ENCODE data around the gene APC2. TPM values are rescaled to one million over a fixed set of nuclear protein-coding genes. Genes with fewer than 3 reads are reported as not detected.
"Not testable (repeated sequence)": the region's sequence is repeated elsewhere in the genome, so short reads cannot be mapped to it uniquely, and the experiment has no call there.

APC2 gene
- total and polyA plus RNA-seq, 5 donors from 2014 or later: 0.06 to 0.25 (median 0.07) TPM; not detected in 2

DNA sequence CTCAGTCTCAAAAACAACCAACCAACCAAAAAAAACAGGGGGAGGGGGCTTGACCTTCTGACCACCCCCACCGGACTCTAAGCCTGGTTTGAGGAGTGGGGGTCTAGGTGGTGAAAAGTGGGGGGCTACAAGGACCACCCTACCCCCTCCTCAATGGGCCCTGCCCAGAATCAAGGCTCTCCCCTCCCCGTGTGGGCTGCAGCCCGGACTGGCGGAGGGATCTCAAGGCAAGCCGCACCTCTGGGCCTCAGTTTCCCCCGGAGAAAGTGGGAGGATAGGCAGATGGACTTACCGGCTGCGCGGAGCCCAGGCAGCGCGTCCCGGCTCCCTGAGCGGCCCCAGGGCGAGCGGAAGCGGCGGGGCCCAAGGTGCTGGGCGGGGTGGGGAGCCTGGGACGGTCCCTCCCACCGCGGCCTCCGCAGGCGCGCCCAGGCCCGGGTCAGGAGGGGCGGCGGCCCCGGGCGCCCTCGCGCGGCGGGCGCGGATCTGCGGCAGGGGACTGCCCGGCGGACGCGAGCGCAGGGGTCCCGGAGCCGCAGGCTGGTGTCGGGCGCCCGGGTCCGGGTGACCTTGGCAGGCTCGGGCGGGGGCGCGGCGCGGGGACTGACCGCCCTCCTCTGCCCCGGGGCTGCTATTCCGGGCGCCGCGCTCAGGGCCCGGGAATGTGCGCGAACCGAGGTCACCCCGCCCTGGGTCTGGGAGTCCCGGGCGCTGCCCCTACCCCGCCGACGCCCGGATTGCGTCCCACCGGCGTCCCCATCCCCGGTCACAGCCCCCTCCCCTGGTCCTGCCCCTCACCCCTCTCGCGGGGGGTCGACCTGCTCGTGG, 63.0 kb downstream of the APC2 start, which contains the start of gene ADAMTSL5:
TSS of gene ADAMTSL5 (minus strand) at position 349 of the 828 bp plus-strand sequence. CDS start 2,076 bp downstream, outside the sequence.
- peak; percentile 44 to 85 (median 57) for DNase-seq
- Histone ChIP-seq H3K4me3 (ENCODE audit: low read depth, low read length) (no peak within 1 kb of the TSS), H3K4me1 (ENCODE audit: control insufficient read depth, insufficient read depth, low read length, poor library complexity, severe bottlenecking) (peaks cover 19% of the 10 kb centered on the region), H3K36me3 (ENCODE audit: control insufficient read depth, insufficient read depth, low read length) (no peaks in the 10 kb centered on the region), H3K27ac (ENCODE audit: insufficient read depth, low read length, poor library complexity, severe bottlenecking) (peak within 1 kb of the TSS; percentile 33), H3K27me3 (ENCODE audit: control insufficient read depth, insufficient read depth, low read length) (no peaks in the 10 kb centered on the region), H3K9me3 (ENCODE audit: control insufficient read depth in 2 of 2, low read length in 2 of 2) (no peaks in the 10 kb centered on the region)
- Mint-ChIP-seq H3K27ac (peak within 1 kb of the TSS in 2 of 3 donors; percentile 14 to 36), H3K4me1 (peaks cover 0 to 24% (median 4%) of the 10 kb centered on the region in 4 donors), H3K4me3 (peak within 1 kb of the TSS in 3 of 4 donors; percentile 69 to 76 (median 72)), H3K27me3 (peaks cover 20% of the 10 kb centered on the region), H3K36me3 (no peaks in the 10 kb centered on the region), H3K9me3 (peaks cover 0 to 1% (median 0%) of the 10 kb centered on the region in 7 donors)
- ATAC-seq (ENCODE audit: low read depth in 2 of 2): peak; percentile 80 to 84

DNA sequence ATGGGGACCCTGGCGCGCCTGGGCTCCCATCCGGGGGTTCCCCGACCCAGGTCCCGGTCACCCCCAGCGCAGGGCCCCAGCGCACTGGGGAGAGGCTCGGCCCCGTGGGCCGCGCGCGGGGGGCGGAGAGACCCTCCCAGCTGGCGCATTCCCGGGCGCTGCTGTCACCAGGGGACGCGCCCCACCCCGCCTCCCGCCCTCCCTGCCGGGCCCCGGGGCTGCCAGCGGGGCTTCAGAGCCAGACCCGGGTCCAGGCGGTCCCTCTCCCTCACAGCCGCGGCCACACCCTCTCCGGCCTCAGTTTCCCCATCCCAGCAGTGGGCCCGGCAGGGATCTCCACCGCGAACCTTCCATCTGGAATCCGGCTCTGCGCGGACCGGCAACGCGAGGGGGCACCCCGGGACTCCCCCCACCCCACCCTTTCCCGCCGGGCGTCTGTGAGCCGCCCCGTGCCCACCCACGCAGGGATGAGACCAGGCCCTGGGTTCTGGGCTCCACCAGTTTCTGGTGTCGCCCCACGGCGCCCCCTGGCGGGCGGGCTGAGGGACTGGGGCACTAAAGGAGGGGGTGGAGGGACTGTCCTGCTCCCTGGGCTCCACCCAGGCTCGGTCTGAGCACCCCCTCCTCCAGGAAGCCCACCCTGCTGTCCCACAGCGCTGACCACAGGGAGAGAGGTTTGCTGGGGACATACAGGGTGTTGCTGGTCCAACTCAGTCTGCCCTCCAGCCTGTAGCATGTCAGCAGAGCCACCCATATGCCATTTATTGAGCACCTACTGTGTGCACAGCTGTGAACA, 63.8 kb downstream of the APC2 start:
- Histone ChIP-seq H3K4me1 (ENCODE audit: control insufficient read depth, insufficient read depth, low read length, poor library complexity, severe bottlenecking) (peaks cover 17% of the 10 kb centered on the region), H3K36me3 (ENCODE audit: control insufficient read depth, insufficient read depth, low read length) (no peaks in the 10 kb centered on the region), H3K9me3 (ENCODE audit: control insufficient read depth in 2 of 2, low read length in 2 of 2) (no peaks in the 10 kb centered on the region), H3K27ac (ENCODE audit: insufficient read depth, low read length, poor library complexity, severe bottlenecking) (no peak overlapping the region), H3K4me3 (ENCODE audit: low read depth, low read length) (no peak overlapping the region), H3K27me3 (ENCODE audit: control insufficient read depth, insufficient read depth, low read length) (no peaks in the 10 kb centered on the region)
- Mint-ChIP-seq H3K36me3 (no peaks in the 10 kb centered on the region), H3K27me3 (peaks cover 16% of the 10 kb centered on the region), H3K4me1 (peaks cover 0 to 21% (median 3%) of the 10 kb centered on the region in 4 donors), H3K4me3 (no peak overlapping the region), H3K9me3 (peaks cover 0 to 1% (median 0%) of the 10 kb centered on the region in 7 donors), H3K27ac (no peak overlapping the region)
- DNase-seq (peak; percentile 51 to 71 (median 61)), ATAC-seq (ENCODE audit: low read depth in 2 of 2) (peak; percentile 38 to 51)

DNA sequence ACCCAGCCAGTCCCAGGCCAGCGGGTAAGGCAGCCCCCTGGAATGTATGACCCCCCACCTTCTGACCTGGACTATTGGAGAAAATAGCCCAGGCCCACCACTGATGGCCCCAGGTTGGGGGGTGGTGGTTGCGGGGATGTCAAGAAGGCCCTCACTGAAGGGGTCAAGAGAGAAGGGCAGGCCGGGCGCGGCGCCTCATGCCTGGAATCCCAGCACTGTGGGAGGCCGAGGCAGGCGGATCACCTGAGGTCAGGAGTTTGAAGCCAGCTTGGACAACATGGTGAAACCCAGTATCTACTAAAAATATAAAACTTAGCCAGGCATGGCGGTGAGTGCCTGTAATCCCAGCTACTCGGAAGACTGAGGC, 64.4 kb downstream of the APC2 start:
- H3K4me1 ChIP-seq (ENCODE audit: control insufficient read depth, insufficient read depth, low read length, poor library complexity, severe bottlenecking): peaks cover 17% of the 10 kb centered on the region
- peaks cover 13% of the 10 kb centered on the region for H3K27me3 Mint-ChIP-seq
- H3K27ac ChIP-seq (ENCODE audit: insufficient read depth, low read length, poor library complexity, severe bottlenecking): no peak overlapping the region
- H3K27ac Mint-ChIP-seq: no peak overlapping the region
- DNase-seq: no peak
- no peak overlapping the region for H3K4me3 Mint-ChIP-seq
- ATAC-seq (ENCODE audit: low read depth in 2 of 2): no peak
- no peak overlapping the region for H3K4me3 ChIP-seq (ENCODE audit: low read depth, low read length)
- peaks cover 0 to 21% (median 3%) of the 10 kb centered on the region in 4 donors for H3K4me1 Mint-ChIP-seq
- no peaks in the 10 kb centered on the region for H3K27me3 ChIP-seq (ENCODE audit: control insufficient read depth, insufficient read depth, low read length)
- H3K36me3 Mint-ChIP-seq: no peaks in the 10 kb centered on the region
- H3K9me3 Mint-ChIP-seq: peaks cover 0 to 1% (median 0%) of the 10 kb centered on the region in 7 donors
- H3K36me3 ChIP-seq (ENCODE audit: control insufficient read depth, insufficient read depth, low read length): no peaks in the 10 kb centered on the region
- no peaks in the 10 kb centered on the region for H3K9me3 ChIP-seq (ENCODE audit: control insufficient read depth in 2 of 2, low read length in 2 of 2)

DNA sequence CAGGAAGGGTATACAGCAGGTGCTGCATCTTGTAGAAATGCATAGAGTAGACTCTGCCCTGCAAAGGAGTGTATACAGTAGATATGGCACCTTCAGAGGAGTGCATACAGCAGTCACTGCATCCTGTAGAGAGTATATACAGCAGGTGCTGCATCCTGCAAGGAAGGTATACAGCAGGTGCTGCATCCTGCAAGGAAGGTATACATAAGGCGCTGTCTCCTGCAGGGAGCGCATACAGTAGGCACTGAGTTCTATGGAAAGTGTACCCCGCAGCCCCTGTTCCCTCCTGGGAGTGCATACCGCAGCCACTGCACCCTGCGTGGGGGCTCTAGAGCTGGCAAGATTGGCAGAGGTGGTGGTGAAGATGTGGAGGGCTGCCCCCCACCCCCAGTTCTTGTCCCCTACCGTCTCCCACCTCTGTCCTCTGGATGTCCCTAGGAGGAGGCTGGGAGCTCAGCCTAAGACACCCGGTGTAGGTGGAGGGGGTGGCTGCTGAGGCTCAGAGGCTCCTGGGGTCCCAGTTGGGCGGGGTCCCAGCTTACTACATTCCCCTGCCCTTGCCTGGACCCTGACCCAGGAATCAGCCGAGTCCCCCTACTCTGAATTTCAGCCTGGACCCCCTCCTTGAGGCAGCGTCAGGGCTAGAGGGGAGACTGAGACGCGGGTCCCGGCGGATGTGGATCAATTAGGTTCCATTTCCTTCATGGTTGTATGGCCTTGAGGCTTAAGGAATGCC, 65.2 kb downstream of the APC2 start:
- Mint-ChIP-seq H3K27ac (no peak overlapping the region), H3K36me3 (no peaks in the 10 kb centered on the region), H3K27me3 (peaks cover 8% of the 10 kb centered on the region), H3K4me1 (peaks cover 0 to 15% (median 3%) of the 10 kb centered on the region in 4 donors), H3K4me3 (peak overlapping the region in 1 of 4 donors; percentile 58), H3K9me3 (peaks cover 0 to 1% (median 0%) of the 10 kb centered on the region in 7 donors)
- Histone ChIP-seq H3K9me3 (ENCODE audit: control insufficient read depth in 2 of 2, low read length in 2 of 2) (no peaks in the 10 kb centered on the region), H3K4me1 (ENCODE audit: control insufficient read depth, insufficient read depth, low read length, poor library complexity, severe bottlenecking) (peaks cover 17% of the 10 kb centered on the region), H3K4me3 (ENCODE audit: low read depth, low read length) (no peak overlapping the region), H3K27ac (ENCODE audit: insufficient read depth, low read length, poor library complexity, severe bottlenecking) (no peak overlapping the region), H3K36me3 (ENCODE audit: control insufficient read depth, insufficient read depth, low read length) (no peaks in the 10 kb centered on the region), H3K27me3 (ENCODE audit: control insufficient read depth, insufficient read depth, low read length) (no peaks in the 10 kb centered on the region)
- ATAC-seq (ENCODE audit: low read depth in 2 of 2) (no peak), DNase-seq (no peak)

DNA sequence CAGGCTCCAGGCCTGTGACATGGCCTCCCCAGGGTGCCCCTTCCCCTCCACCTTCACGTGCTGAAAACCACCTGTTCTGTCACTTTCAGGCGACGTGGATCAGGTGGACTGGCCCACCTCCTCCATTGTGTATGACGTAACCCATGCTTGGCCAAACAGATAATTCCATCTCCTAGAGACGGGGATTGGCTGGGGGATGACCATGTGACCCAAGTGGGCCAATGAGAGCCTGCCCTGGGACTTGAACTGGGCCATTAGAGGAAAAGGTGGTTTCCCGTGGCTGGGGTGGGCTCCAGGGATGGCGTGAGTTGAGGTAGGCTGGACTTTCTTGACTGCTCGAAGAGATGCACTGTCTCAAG, 66.5 kb downstream of the APC2 start:
- H3K4me1 Mint-ChIP-seq: peaks cover 0 to 9% (median 3%) of the 10 kb centered on the region in 4 donors
- H3K9me3 Mint-ChIP-seq: peaks cover 0 to 1% (median 0%) of the 10 kb centered on the region in 7 donors
- H3K27ac Mint-ChIP-seq: no peak overlapping the region
- H3K4me3 ChIP-seq (ENCODE audit: low read depth, low read length): no peak overlapping the region
- DNase-seq (no peak), ATAC-seq (ENCODE audit: low read depth in 2 of 2) (no peak)
- no peak overlapping the region for H3K4me3 Mint-ChIP-seq
- H3K9me3 ChIP-seq (ENCODE audit: control insufficient read depth in 2 of 2, low read length in 2 of 2): no peaks in the 10 kb centered on the region
- H3K27me3 ChIP-seq (ENCODE audit: control insufficient read depth, insufficient read depth, low read length): no peaks in the 10 kb centered on the region
- H3K36me3 Mint-ChIP-seq: no peaks in the 10 kb centered on the region
- no peaks in the 10 kb centered on the region for H3K36me3 ChIP-seq (ENCODE audit: control insufficient read depth, insufficient read depth, low read length)
- H3K27ac ChIP-seq (ENCODE audit: insufficient read depth, low read length, poor library complexity, severe bottlenecking): no peak overlapping the region
- peaks cover 17% of the 10 kb centered on the region for H3K4me1 ChIP-seq (ENCODE audit: control insufficient read depth, insufficient read depth, low read length, poor library complexity, severe bottlenecking)
- peaks cover 9% of the 10 kb centered on the region for H3K27me3 Mint-ChIP-seq

DNA sequence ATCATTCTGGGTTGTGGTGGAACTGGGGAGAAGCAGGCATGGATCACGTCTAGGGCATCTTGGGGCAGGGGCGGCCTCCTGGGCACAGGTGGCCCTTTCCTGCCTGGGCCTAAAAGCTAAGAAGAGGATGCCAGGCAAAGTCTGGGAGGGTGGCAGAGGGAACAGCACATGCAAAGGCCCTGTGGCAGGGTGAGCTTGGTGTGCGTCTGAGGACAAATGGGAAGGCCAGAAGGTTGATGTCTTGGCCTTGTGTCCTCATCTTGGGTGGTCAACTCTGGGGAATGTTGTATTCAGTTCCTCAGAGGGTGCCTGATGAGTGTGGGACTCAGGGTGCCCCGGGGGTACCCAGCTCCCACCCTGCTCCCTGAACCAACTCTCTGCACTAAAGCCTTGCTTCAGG, 68.5 kb downstream of the APC2 start:
- Histone ChIP-seq H3K4me3 (ENCODE audit: low read depth, low read length) (no peak overlapping the region), H3K27ac (ENCODE audit: insufficient read depth, low read length, poor library complexity, severe bottlenecking) (no peak overlapping the region), H3K4me1 (ENCODE audit: control insufficient read depth, insufficient read depth, low read length, poor library complexity, severe bottlenecking) (peaks cover 5% of the 10 kb centered on the region), H3K36me3 (ENCODE audit: control insufficient read depth, insufficient read depth, low read length) (no peaks in the 10 kb centered on the region), H3K9me3 (ENCODE audit: control insufficient read depth in 2 of 2, low read length in 2 of 2) (no peaks in the 10 kb centered on the region), H3K27me3 (ENCODE audit: control insufficient read depth, insufficient read depth, low read length) (no peaks in the 10 kb centered on the region)
- peaks cover 17% of the 10 kb centered on the region for H3K27me3 Mint-ChIP-seq
- H3K4me1 Mint-ChIP-seq: peaks cover 0 to 3% (median under 1%) of the 10 kb centered on the region in 4 donors
- ATAC-seq (ENCODE audit: low read depth in 2 of 2) (no peak), DNase-seq (no peak)
- H3K27ac Mint-ChIP-seq: no peak overlapping the region
- H3K36me3 Mint-ChIP-seq: no peaks in the 10 kb centered on the region
- no peak overlapping the region for H3K4me3 Mint-ChIP-seq
- H3K9me3 Mint-ChIP-seq: peaks cover 0 to 1% (median 0%) of the 10 kb centered on the region in 7 donors

DNA sequence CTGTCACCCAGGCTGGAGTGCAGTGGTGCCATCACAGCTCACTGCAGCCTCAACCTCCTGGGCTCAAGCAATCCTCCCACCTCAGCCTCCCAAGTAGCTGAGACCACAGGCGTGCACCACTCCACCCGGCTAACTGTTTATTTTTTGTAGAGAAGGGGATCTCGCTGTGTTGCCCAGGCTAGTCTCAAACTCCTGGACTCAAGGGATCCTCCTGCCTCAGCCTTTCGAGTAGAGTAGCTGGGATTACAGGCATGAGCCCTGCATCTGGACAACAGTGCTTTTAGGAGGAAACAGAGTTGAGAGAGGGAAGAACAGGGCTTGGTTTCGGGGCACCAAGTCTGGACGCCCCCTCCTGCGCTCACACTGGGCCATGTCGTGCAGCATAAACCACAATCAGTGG, 69.9 kb downstream of the APC2 start:
- H3K27ac ChIP-seq (ENCODE audit: insufficient read depth, low read length, poor library complexity, severe bottlenecking); H3K4me3 ChIP-seq (ENCODE audit: low read depth, low read length); H3K9me3 ChIP-seq (ENCODE audit: control insufficient read depth in 2 of 2, low read length in 2 of 2); H3K4me1 ChIP-seq (ENCODE audit: control insufficient read depth, insufficient read depth, low read length, poor library complexity, severe bottlenecking); H3K27ac Mint-ChIP-seq; H3K4me1 Mint-ChIP-seq; H3K36me3 ChIP-seq (ENCODE audit: control insufficient read depth, insufficient read depth, low read length); ATAC-seq (ENCODE audit: low read depth in 2 of 2); H3K9me3 Mint-ChIP-seq; H3K4me3 Mint-ChIP-seq; H3K27me3 ChIP-seq (ENCODE audit: control insufficient read depth, insufficient read depth, low read length); H3K36me3 Mint-ChIP-seq; DNase-seq: not testable (repeated sequence)
- peaks cover 23% of the 10 kb centered on the region for H3K27me3 Mint-ChIP-seq
